ENCODE data around the gene ZSWIM6.

The ZSWIM6 gene

DNA sequence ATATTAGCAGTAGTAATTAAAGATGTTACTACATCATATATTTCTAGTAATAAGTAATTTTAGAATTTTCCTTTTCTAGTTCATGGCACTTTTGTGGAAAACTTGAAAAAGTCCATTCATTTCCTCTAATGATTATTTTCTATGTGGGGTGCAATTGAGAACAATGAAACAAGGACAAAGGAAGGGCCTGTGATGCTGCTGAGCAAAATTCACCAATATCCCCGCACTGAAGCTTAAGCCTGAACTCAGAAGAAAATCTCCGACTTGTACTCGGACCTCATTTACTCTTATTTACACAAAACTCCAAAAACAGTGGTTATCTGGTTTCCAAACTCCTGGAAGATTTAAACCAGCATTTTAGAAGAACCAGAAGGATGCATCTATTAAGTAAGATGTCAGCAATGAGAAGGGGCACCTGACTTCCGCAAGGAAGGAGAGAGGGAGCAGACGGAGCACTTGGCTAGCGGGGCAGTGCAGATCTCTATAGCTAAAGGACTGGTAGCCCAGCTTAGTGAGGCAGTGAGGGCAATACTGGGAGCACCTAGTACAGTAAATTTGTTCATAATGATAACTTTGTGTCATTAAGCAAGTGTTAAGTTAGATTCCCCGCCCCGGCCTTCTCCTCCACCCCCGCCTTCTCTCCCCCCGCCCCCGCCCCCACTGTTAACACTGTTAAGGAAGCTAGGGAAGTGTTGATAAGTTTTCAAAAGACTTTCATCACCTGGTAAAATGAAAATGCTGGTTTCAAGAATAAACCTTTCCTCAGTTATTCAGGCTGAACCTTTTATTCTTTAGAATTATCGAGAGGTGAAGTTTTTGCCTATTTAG, 123.3 kb downstream of the ZSWIM6 start:
- no peak for DNase-seq (ENCODE audit: low spot score)
- TF ChIP-seq, protein P1, sequence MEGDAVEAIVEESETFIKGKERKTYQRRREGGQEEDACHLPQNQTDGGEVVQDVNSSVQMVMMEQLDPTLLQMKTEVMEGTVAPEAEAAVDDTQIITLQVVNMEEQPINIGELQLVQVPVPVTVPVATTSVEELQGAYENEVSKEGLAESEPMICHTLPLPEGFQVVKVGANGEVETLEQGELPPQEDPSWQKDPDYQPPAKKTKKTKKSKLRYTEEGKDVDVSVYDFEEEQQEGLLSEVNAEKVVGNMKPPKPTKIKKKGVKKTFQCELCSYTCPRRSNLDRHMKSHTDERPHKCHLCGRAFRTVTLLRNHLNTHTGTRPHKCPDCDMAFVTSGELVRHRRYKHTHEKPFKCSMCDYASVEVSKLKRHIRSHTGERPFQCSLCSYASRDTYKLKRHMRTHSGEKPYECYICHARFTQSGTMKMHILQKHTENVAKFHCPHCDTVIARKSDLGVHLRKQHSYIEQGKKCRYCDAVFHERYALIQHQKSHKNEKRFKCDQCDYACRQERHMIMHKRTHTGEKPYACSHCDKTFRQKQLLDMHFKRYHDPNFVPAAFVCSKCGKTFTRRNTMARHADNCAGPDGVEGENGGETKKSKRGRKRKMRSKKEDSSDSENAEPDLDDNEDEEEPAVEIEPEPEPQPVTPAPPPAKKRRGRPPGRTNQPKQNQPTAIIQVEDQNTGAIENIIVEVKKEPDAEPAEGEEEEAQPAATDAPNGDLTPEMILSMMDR (IDR thresholded peaks at IDR 0.05), result no peak
- Histone ChIP-seq H3K4me3 (no peak overlapping the region), H3K27ac (no peak overlapping the region)

DNA sequence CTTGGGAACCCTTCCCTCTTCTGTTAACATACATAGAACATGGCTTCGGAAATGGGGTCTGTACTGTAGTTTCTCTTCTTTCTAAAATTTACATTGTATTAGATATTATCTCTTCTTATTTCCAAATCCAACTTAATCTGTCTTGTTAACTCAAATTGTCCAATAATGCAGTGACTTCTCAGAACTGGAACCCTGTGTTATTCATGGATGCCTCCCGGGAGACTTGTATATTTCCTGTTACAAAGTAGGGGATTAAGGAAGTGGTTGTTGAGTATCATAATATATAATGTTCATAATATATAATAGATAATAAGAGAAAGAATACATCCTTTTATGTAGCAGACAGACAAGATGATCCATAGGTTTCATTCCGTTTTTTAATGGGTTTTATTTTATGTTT, 128.4 kb downstream of the ZSWIM6 start:
- Histone ChIP-seq H3K27ac (no peak overlapping the region), H3K4me3 (no peak overlapping the region)
- no peak for DNase-seq (ENCODE audit: low spot score)

DNA sequence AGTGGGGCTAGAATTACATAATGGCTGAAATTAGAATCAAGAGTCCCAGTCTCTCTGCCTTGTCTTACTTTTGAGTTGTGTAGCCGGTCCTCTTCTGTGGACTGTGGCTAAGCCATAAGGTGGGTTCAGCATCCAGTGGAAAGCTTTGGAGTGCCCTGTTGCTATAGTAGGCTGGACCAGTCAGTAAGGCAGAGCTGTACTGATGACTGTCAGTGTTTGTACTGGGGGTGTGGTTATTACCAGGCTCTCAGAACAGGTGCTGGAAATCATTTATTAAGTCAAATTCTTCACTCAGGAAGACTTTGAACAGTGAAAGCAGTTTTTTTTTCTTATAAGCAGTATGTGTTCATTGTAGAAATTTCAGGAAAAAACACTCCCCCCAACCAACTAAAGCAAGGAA, 129.4 kb downstream of the ZSWIM6 start:
- TF ChIP-seq, protein P1 (IDR thresholded peaks at IDR 0.05), result no peak
- H3K27ac ChIP-seq, result no peak overlapping the region
- no peak overlapping the region for H3K4me3 ChIP-seq
- DNase-seq (ENCODE audit: low spot score), result no peak

More for the DNA sequence above, 128.4 kb downstream of the ZSWIM6 start:
- TF ChIP-seq, protein P1 (IDR thresholded peaks at IDR 0.05), result no peak

DNA sequence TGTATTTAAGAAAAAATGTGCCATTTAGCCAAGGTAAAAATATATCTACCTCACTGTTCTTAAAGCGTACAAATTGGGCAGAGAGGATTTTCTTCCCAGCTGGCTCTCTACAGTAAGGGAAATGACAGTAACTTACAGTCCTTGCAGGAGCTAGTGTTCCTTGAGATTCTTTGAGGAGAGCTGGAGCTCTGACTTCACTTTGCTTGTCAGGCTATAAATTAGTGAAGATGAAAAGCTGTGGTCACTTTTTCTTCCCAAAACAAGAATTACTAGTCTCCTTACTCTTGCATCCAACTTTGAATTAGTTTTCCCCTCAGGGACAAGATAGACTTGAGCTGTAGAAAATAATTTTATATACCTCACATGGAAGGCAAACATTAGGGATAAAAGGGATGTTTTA, 129.9 kb downstream of the ZSWIM6 start:
- TF ChIP-seq, protein P1 (IDR thresholded peaks at IDR 0.05), result no peak
- Histone ChIP-seq H3K4me3 (no peak overlapping the region), H3K27ac (no peak overlapping the region)
- no peak for DNase-seq (ENCODE audit: low spot score)

DNA sequence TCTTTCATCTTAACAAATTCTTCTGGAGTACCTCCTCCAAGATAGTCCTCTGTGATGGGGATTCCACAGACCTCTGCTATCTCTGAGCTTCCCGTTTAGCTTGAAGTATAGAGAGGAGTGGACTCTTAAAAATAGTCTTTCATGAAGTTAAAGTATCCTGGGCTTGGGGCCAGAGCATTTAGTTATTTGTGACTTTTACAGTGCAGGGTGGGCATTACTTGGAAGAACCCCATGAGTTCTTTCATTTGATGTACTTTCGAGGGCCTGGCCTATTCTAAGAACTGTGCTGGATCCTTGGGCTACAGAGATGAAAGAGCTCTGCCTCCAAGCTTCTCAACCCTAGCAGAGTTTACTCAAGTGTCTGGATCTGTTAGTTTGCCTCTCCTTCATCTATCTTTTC, 131.5 kb downstream of the ZSWIM6 start:
- Histone ChIP-seq H3K27ac (no peak overlapping the region), H3K4me3 (no peak overlapping the region)
- TF ChIP-seq, protein P1 (IDR thresholded peaks at IDR 0.05), result no peak
- DNase-seq (ENCODE audit: low spot score), result no peak

DNA sequence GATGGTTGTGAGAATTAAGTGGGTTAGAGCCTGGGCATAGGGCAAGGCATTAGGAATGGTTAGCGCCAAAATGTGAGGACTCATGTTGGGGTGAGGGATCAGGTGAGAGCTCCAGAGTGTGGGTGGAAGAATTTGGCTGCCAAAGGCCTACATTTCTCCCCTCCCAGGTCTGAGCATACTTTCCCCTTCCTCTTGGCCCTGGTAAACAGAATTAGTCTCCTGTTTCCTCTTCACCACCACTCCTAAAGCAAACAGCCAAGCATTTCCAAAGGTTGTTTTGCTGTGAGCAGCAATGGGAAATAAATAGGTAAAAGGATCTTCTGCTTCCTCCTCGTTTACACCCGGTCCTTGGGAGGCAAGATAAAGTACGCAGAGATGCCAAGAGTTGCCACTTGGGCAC, 132.5 kb downstream of the ZSWIM6 start:
- H3K27ac ChIP-seq, result no peak overlapping the region
- DNase-seq (ENCODE audit: low spot score), result no peak
- TF ChIP-seq, protein P1 (IDR thresholded peaks at IDR 0.05), result no peak
- no peak overlapping the region for H3K4me3 ChIP-seq

DNA sequence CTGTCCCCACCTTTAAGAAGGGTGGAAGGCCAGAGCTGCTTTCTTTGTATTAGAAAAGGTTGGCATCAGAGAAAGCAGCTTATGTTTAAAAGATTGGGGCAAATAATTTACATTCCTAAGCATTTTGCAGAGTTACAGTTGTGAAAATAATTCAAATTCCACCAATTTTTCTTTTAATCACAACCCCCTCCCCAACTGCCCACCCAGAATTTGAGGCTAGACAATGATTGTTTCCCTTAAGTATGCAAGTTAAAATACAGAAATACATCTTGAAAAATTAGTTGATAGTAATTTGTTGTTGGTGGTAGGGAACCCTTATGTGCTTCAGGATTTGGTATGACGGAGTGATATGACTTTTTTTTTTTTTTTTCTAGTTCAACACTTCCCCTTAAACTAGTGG, 133.0 kb downstream of the ZSWIM6 start:
- Histone ChIP-seq H3K4me3 (no peak overlapping the region), H3K27ac (no peak overlapping the region)
- TF ChIP-seq, protein P1 (IDR thresholded peaks at IDR 0.05), result no peak
- DNase-seq (ENCODE audit: low spot score), result no peak
